Aorta (tissue), 5 donors: ENCODE results near the gene RASL11B. TPM values are rescaled to one million over a fixed set of nuclear protein-coding genes. Genes with fewer than 3 reads are reported as not detected.

Experiments
- ATAC-seq: fragments of 200-7000 bp; cut with Tn5 transposase; one replicate; pipeline ENCODE4 v1.9.1; 2022; ENCODE audit warnings: moderate library complexity; ENCODE audit not compliant: low FRiP score
- DNase-seq, 2 donors: peaks; one replicate each; pipeline ENCODE4 v3.0.0-alpha.2; 2020
- H3K27ac ChIP-seq, 2 donors: one replicate each; pipeline ENCODE4 v1.5.1; 2013; ENCODE audit warnings: low read length in 2 of 2, mild to moderate bottlenecking in 2 of 2, moderate library complexity in 2 of 2, control low read depth in 1 of 2, inconsistent platforms in 1 of 2, low read depth in 1 of 2
- H3K27me3 ChIP-seq, 2 donors: one replicate each; pipeline ENCODE4 v1.6.1; 2013; ENCODE audit warnings: control low read depth in 1 of 2, low read length in 1 of 2, mild to moderate bottlenecking in 1 of 2, moderate library complexity in 1 of 2; ENCODE audit not compliant: insufficient read depth in 2 of 2, control insufficient read depth in 1 of 2
- H3K36me3 ChIP-seq, 2 donors: one replicate each; pipeline ENCODE4 v1.6.1; 2013; ENCODE audit warnings: control low read depth in 1 of 2, low read length in 1 of 2, mild to moderate bottlenecking in 1 of 2; ENCODE audit not compliant: insufficient read depth in 2 of 2, control insufficient read depth in 1 of 2
- H3K4me1 ChIP-seq, 2 donors: one replicate each; pipeline ENCODE4 v1.6.1; 2013; ENCODE audit warnings: low read length in 2 of 2, control low read depth in 1 of 2, mild to moderate bottlenecking in 1 of 2, moderate library complexity in 1 of 2; ENCODE audit not compliant: insufficient read depth in 2 of 2, control insufficient read depth in 1 of 2
- H3K4me3 ChIP-seq, 2 donors: one replicate each; pipeline ENCODE4 v1.5.1; 2013; ENCODE audit warnings: low read length in 2 of 2, control low read depth in 1 of 2, mild to moderate bottlenecking in 1 of 2
- H3K9me3 ChIP-seq: one replicate; pipeline ENCODE4 v1.6.1; 2013; ENCODE audit warnings: mild to moderate bottlenecking, low read length; ENCODE audit not compliant: control insufficient read depth
- WGBS, 2 donors: extraction: QIAGEN DNeasy Blood & Tissue Kit; methylation state at CpG; one replicate each; pipeline ENCODE4 v1.1.7; 2013; 5-methylcytosine and 5-hydroxymethylcytosine counted together
- intact Hi-C, 2 donors: fragments of 100-400 bp; cut with DNase I; formaldehyde crosslinking; loops; one replicate each; pipeline versions ENCODE4 v1.14.2 to v1.15.0; 2022
- polyA plus RNA-seq, 2 donors: library from polyadenylated mRNA; stranded (reverse); fragments of 200-250 nt; gene quantifications; one replicate each; pipeline ENCODE4 v1.2.3, GENCODE V29; 2013
- total RNA-seq, 2 donors: library from RNA; stranded (reverse); fragmentation: NEBNext Ultra II Directional; extraction: Animal tissue kit (Norgen Biotek cat#: 25700); gene quantifications; one replicate each; pipeline ENCODE4 v1.2.1, GENCODE V29; 2021
- donor health status: healthy with polysubstance abuse.
- donor health status: Bipolar disorder and iron deficiency.
- donor health status: DM: no; HTN: no; CAD: no.
- donor health status: DM: no; HTN: no; CAD: no.
- donor health status: DM: yes; HTN: yes; CAD: no.

Gene RASL11B
- total and polyA plus RNA-seq, 4 donors, result 4.8 to 12.3 (median 5.7) TPM

DNA sequence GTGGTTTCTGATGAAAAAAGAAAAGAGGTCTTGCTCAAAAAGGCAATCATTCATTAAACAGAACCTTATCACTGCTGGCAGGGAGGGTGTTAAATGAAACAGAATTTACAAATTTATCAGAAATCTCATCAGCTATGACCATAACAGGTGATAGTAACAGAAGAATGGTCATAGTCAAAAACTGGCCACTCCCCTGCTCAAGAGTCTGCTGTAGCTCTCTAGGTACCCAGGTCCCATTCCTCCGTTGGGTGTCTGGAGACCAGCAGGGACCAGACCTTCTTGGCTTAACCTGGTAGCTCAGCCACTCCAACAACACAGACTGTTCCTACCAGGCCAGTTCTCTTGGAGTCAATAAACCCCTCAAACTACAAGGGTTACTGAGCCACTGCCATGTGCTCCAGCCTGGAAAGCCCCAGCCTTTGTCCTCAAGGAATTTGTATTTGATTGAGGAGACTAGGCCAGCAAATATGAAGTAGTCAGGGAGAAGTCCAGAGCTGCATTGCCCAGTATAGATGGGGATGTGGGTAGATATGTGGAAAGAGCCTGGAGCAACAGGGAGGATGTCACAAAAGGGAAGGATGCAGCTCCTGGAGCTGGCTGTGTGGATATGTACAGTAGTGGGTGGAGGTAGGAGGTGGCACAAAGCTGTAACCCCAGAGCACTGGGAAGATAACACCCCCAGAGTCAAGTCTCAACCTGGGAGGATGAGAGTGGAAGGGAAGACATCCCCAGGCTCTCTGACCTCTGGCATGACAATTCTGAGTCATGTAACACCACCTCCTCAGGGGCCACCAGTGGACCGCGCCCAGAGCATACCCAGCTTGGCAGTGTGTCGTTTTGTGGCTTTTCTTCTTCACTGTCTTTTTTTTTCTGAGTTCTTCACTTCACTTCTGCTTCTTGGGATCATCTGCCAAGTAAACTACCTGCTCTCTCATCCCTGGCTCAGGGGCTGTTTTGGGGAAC lies 21.9 kb downstream of the RASL11B start:
- ATAC-seq (no peak), DNase-seq (no peak)
- Histone ChIP-seq H3K4me1 (no peaks in the 10 kb centered on the region), H3K27ac (no peak overlapping the region), H3K36me3 (no peaks in the 10 kb centered on the region), H3K27me3 (no peaks in the 10 kb centered on the region), H3K4me3 (no peak overlapping the region), H3K9me3 (no peaks in the 10 kb centered on the region)
- intact Hi-C loops, result no loop called here
- WGBS, 2 donors, result 98 to 100% methylated on average over 4 of the region's 4 CpGs

- intact Hi-C loops, result no loop called here
- ATAC-seq (no peak), DNase-seq (no peak)
- Histone ChIP-seq H3K4me1 (no peaks in the 10 kb centered on the region), H3K27me3 (no peaks in the 10 kb centered on the region), H3K9me3 (no peaks in the 10 kb centered on the region), H3K27ac (no peak overlapping the region), H3K4me3 (no peak overlapping the region), H3K36me3 (no peaks in the 10 kb centered on the region)
- 94 to 98% methylated on average over 2 of the region's 2 CpGs for WGBS, 2 donors
Observed at GRCh38 chr4:52884994-52885393, 22.9 kb downstream of the RASL11B start.

DNA sequence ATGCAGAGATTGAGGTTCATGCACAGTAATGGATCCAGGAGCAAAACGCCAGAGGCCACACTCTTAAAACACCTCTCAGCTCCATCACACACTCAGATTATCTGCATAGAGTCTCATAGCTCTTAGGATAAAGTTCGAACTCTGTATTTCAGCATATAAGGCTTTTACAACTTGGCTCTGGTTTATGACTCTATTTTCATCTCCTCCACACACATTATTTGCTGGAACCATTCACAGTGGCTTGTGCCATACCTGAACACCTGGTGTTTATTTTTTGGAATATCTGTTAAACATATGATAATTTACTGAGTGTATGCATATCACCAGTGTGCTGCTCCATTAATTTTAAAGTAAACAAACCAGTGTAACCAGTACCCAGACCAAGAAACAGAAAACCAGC lies 27.2 kb downstream of the RASL11B start:
- DNase-seq (no peak), ATAC-seq (no peak)
- Histone ChIP-seq H3K27ac (no peak overlapping the region), H3K4me3 (no peak overlapping the region), H3K27me3 (no peaks in the 10 kb centered on the region), H3K36me3 (no peaks in the 10 kb centered on the region), H3K4me1 (no peaks in the 10 kb centered on the region), H3K9me3 (no peaks in the 10 kb centered on the region)
- intact Hi-C loops, result no loop called here
- 91 to 92% methylated on average over 2 of the region's 2 CpGs for WGBS, 2 donors

DNA sequence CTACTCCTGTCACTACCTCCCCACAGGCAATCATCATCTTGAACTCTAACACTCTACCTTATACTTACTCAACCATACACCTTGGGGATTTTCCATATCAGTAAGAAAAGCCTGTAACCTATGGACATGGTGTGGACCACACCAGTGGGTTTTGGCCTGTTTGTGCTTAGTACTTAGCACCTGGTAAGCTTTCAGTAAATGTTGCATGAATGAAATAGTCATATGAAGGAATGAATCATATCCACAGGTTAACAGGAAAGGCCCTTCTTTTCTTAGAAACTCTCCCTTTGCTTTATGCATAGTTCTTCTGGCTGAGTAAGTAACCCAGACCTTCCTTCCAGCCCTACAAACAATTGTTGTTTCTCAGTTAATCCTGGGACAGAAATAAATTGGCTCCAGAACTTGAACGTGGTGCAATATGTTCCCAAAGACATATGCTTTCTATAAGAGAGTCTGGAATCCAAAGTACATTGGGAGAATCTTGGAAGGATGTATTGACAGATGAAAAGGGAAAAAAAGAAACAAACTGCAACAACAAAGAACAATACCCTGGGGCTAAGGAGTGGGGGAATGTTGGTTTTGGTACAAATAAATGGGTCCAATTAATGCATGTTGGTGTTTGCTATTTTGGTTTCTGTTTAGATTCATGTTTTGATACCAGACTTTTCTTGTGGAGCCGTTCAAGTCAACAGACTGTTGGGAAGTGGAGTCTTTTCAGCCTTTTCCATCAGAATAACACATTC lies 27.8 kb downstream of the RASL11B start:
- Histone ChIP-seq H3K9me3 (no peaks in the 10 kb centered on the region), H3K36me3 (no peaks in the 10 kb centered on the region), H3K27ac (no peak overlapping the region), H3K4me1 (no peaks in the 10 kb centered on the region), H3K4me3 (no peak overlapping the region), H3K27me3 (no peaks in the 10 kb centered on the region)
- ATAC-seq (no peak), DNase-seq (no peak)
- intact Hi-C loops, result no loop called here
- 57 to 63% methylated on average over 2 of the region's 2 CpGs for WGBS, 2 donors

- H3K9me3 ChIP-seq, result no peaks in the 10 kb centered on the region
- H3K4me3 ChIP-seq, result no peak overlapping the region
- H3K27me3 ChIP-seq, result no peaks in the 10 kb centered on the region
- H3K27ac ChIP-seq, result no peak overlapping the region
- intact Hi-C loops, result no loop called here
- no peaks in the 10 kb centered on the region for H3K4me1 ChIP-seq
- DNase-seq, result no peak
- 90 to 100% methylated on average over 1 of the region's 1 CpG for WGBS, 2 donors
- ATAC-seq, result no peak
- H3K36me3 ChIP-seq, result no peaks in the 10 kb centered on the region
Observed at GRCh38 chr4:52890521-52890791, 28.3 kb downstream of the RASL11B start.

DNA sequence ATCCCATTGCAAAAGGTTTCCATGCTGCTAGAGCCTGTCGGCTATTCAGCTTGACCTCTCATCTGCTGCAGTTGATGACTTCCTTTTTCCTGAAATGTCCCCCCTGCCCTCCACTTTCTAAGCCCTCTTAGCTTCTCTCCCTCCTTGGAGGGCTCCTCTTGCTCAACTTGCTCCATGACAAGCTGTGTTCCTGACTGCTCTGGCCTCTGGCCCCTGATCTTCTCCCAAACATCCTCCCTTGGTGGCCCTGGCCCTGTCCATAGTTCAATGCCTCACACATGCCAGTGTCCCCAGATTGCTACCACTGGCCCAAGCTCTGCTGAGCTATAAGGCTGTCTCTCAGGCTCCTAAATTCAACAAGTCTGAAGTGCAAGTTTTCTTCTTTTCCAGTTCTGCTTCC lies 29.6 kb downstream of the RASL11B start:
- no peaks in the 10 kb centered on the region for H3K36me3 ChIP-seq
- H3K4me1 ChIP-seq, result no peaks in the 10 kb centered on the region
- ATAC-seq, result peak; percentile 41
- H3K27ac ChIP-seq, result no peak overlapping the region
- no peaks in the 10 kb centered on the region for H3K9me3 ChIP-seq
- DNase-seq, result no peak
- intact Hi-C loops, result no loop called here
- 88 to 94% methylated on average over 1 of the region's 1 CpG for WGBS, 2 donors
- no peaks in the 10 kb centered on the region for H3K27me3 ChIP-seq
- no peak overlapping the region for H3K4me3 ChIP-seq

DNA sequence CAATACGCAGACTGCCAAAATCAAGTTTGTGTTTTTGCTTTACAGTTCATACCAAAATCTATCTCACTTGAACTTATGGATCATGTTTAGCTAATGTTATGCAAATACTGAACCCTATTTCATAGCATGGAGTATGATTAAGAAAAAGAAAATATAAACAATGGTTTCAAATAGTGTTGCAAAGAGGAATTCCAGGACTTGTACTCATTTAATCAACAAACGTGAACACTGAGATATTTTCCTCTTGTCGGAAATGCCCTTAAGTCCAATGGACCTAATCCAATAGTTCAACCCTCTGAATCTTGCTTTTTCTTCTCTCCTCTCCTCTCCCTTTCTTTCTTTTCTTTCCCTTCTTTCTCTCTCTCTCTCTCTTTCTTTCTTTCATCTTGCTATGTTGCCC lies 30.8 kb downstream of the RASL11B start:
- H3K27me3 ChIP-seq, result no peaks in the 10 kb centered on the region
- 46 to 51% methylated on average over 3 of the region's 3 CpGs for WGBS, 2 donors
- DNase-seq (no peak), ATAC-seq (no peak)
- no peak overlapping the region for H3K27ac ChIP-seq
- H3K4me3 ChIP-seq, result no peak overlapping the region
- H3K9me3 ChIP-seq, result no peaks in the 10 kb centered on the region
- H3K36me3 ChIP-seq, result no peaks in the 10 kb centered on the region
- intact Hi-C loops, result no loop called here
- no peaks in the 10 kb centered on the region for H3K4me1 ChIP-seq

- WGBS, 2 donors, result 97% methylated on average over 1 of the region's 1 CpG
- intact Hi-C loops, result no loop called here
Observed at GRCh38 chr4:52894443-52894842, 32.3 kb downstream of the RASL11B start.

DNA sequence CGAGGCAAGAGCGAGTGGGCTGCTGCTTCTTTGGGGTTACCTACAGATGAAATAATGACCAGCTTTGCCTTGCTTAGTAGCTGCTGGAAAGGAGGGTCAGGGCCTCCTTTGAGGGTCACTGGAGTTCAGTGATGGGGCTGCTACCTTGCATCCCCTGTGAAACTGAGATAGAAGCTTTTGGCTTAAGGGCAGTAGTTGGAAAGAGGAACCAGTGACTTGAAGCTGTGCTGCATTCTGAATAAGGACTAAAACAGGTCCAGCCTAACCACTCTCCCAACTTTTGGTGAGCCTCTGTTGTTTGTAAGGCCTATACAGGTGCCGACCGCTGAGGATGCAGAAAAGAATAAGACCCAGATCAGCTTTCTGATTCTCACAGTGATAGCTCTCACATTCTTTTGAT lies 41.2 kb downstream of the RASL11B start:
- H3K4me1 ChIP-seq, result peaks cover 2 to 5% of the 10 kb centered on the region in 2 donors
- no peak overlapping the region for H3K27ac ChIP-seq
- no peak overlapping the region for H3K4me3 ChIP-seq
- H3K9me3 ChIP-seq, result no peaks in the 10 kb centered on the region
- DNase-seq, result no peak
- intact Hi-C loops, result no loop called here
- WGBS, 2 donors, result 98% methylated on average over 4 of the region's 4 CpGs
- H3K27me3 ChIP-seq, result no peaks in the 10 kb centered on the region
- peaks cover 0 to 3% of the 10 kb centered on the region in 2 donors for H3K36me3 ChIP-seq
- no peak for ATAC-seq

More at GRCh38 chr4:52894443-52894842, 32.3 kb downstream of the RASL11B start:
- Histone ChIP-seq H3K36me3 (no peaks in the 10 kb centered on the region), H3K27me3 (no peaks in the 10 kb centered on the region), H3K9me3 (no peaks in the 10 kb centered on the region), H3K27ac (no peak overlapping the region), H3K4me3 (no peak overlapping the region), H3K4me1 (no peaks in the 10 kb centered on the region)
- no peak for DNase-seq
- ATAC-seq, result no peak
